ENCODE measurements around the gene SRR. TPM values are rescaled to one million over a fixed set of nuclear protein-coding genes. Genes with fewer than 3 reads are reported as not detected.

The SRR gene
- total and polyA plus RNA-seq, 10 of the 15 experiments (the other 5 are each of a cell fraction or from before 2014, with no cell fraction given): 11.7 to 33.9 (median 20.2) TPM

DNA sequence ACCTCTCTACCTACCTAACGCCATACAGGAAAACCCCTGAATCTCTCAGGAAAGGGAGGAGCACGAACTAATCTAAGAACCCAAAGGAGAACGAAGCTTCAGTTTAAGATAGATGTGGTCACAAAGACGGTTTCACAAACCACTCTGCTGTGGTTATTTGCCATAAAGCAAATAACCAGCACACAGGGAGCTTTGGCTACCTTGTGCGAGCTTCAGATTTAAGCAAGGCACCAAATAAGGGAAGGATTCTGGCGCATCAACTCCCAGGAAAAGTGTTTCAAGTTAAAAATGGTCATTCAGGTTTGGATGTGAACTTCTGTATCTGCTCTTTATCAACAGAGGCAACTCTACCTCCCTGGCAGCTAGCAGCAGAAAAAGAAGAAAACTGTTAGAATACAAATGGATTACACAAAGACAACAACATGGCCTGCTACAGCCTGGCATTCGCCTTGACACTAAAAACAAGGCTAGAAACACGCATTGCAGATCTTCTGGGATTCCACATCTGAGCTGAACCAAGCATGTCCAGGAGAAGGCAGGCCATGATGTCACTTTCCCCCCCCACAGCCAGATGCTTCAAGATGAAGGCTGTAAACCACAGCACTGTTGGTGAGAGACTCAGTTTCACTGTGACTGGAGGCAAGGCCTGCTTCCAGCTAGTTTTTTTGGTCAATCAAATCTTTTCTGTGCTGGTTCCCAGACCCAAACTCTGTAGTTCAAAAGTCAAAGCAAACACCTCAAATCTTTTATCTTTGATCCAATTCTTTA lies 43.8 kb upstream of the SRR start (continued):
- TF ChIP-seq RFX5 (IDR thresholded peaks at IDR 0.05; ENCODE audit: low read depth, low read length) (no peak), NR2F1 (conservative IDR thresholded peaks at IDR 0.05) (no peak; the same call in 1 of the 2 replicates), KDM1A (IDR thresholded peaks at IDR 0.05; ENCODE audit: borderline replicate concordance) (no peak), LARP7 (IDR thresholded peaks at IDR 0.05) (peak; percentile 56; the same call in 1 of the 2 replicates), CBX3 (IDR thresholded peaks at IDR 0.05; ENCODE audit: borderline replicate concordance, low read depth) (no peak), POU2F2 (IDR thresholded peaks at IDR 0.05; ENCODE audit: borderline replicate concordance, low read depth, low read length) (peak; percentile 77; the same call in 1 of the 3 replicates), ZBED1 (IDR thresholded peaks at IDR 0.05; ENCODE audit: borderline replicate concordance) (peak; percentile 77; the same call in 1 of the 2 replicates), MYB (IDR thresholded peaks at IDR 0.05; ENCODE audit: borderline replicate concordance, low read depth, low read length) (no peak), ETV6 (conservative IDR thresholded peaks at IDR 0.05 in 1 of 2, IDR thresholded peaks at IDR 0.05 in 1 of 2; ENCODE audit: borderline replicate concordance in 1 of 2, low read depth in 1 of 2) (peak in 1 of 2 experiments; percentile 63; a peak in 2 of 4 replicates), POLR2AphosphoS5 (IDR thresholded peaks at IDR 0.05; ENCODE audit: low read length) (peak; percentile 78; the same call in 1 of the 2 replicates), CREM (IDR thresholded peaks at IDR 0.05; ENCODE audit: low read depth) (peak; percentile 89), EP300 (IDR thresholded peaks at IDR 0.05; ENCODE audit: borderline replicate concordance in 1 of 2, control insufficient read depth in 1 of 2, low read depth in 2 of 2, low read length in 2 of 2) (peak; percentile 67 to 80), NFYA (IDR thresholded peaks at IDR 0.05; ENCODE audit: borderline replicate concordance, low read depth, low read length) (no peak), FOS (IDR thresholded peaks at IDR 0.05; ENCODE audit: borderline replicate concordance, extremely low read depth, insufficient read length) (no peak), KAT2A (conservative IDR thresholded peaks at IDR 0.05; ENCODE audit: control insufficient read depth, low read depth, low read length) (no peak), PAX5 (IDR thresholded peaks at IDR 0.05; ENCODE audit: borderline replicate concordance, low read depth, low read length) (peak; percentile 75)
- TF ChIP-seq, protein P1, sequence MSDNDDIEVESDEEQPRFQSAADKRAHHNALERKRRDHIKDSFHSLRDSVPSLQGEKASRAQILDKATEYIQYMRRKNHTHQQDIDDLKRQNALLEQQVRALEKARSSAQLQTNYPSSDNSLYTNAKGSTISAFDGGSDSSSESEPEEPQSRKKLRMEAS (IDR thresholded peaks at IDR 0.05; ENCODE audit: low read depth, low read length): no peak
- TF ChIP-seq, protein P2, sequence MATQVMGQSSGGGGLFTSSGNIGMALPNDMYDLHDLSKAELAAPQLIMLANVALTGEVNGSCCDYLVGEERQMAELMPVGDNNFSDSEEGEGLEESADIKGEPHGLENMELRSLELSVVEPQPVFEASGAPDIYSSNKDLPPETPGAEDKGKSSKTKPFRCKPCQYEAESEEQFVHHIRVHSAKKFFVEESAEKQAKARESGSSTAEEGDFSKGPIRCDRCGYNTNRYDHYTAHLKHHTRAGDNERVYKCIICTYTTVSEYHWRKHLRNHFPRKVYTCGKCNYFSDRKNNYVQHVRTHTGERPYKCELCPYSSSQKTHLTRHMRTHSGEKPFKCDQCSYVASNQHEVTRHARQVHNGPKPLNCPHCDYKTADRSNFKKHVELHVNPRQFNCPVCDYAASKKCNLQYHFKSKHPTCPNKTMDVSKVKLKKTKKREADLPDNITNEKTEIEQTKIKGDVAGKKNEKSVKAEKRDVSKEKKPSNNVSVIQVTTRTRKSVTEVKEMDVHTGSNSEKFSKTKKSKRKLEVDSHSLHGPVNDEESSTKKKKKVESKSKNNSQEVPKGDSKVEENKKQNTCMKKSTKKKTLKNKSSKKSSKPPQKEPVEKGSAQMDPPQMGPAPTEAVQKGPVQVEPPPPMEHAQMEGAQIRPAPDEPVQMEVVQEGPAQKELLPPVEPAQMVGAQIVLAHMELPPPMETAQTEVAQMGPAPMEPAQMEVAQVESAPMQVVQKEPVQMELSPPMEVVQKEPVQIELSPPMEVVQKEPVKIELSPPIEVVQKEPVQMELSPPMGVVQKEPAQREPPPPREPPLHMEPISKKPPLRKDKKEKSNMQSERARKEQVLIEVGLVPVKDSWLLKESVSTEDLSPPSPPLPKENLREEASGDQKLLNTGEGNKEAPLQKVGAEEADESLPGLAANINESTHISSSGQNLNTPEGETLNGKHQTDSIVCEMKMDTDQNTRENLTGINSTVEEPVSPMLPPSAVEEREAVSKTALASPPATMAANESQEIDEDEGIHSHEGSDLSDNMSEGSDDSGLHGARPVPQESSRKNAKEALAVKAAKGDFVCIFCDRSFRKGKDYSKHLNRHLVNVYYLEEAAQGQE (IDR thresholded peaks at IDR 0.05; ENCODE audit: low read depth, low read length): no peak
- TF ChIP-seq, protein P3, sequence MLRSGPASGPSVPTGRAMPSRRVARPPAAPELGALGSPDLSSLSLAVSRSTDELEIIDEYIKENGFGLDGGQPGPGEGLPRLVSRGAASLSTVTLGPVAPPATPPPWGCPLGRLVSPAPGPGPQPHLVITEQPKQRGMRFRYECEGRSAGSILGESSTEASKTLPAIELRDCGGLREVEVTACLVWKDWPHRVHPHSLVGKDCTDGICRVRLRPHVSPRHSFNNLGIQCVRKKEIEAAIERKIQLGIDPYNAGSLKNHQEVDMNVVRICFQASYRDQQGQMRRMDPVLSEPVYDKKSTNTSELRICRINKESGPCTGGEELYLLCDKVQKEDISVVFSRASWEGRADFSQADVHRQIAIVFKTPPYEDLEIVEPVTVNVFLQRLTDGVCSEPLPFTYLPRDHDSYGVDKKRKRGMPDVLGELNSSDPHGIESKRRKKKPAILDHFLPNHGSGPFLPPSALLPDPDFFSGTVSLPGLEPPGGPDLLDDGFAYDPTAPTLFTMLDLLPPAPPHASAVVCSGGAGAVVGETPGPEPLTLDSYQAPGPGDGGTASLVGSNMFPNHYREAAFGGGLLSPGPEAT (IDR thresholded peaks at IDR 0.05; ENCODE audit: low read depth): peak; percentile 83
- TF ChIP-seq, protein P4, sequence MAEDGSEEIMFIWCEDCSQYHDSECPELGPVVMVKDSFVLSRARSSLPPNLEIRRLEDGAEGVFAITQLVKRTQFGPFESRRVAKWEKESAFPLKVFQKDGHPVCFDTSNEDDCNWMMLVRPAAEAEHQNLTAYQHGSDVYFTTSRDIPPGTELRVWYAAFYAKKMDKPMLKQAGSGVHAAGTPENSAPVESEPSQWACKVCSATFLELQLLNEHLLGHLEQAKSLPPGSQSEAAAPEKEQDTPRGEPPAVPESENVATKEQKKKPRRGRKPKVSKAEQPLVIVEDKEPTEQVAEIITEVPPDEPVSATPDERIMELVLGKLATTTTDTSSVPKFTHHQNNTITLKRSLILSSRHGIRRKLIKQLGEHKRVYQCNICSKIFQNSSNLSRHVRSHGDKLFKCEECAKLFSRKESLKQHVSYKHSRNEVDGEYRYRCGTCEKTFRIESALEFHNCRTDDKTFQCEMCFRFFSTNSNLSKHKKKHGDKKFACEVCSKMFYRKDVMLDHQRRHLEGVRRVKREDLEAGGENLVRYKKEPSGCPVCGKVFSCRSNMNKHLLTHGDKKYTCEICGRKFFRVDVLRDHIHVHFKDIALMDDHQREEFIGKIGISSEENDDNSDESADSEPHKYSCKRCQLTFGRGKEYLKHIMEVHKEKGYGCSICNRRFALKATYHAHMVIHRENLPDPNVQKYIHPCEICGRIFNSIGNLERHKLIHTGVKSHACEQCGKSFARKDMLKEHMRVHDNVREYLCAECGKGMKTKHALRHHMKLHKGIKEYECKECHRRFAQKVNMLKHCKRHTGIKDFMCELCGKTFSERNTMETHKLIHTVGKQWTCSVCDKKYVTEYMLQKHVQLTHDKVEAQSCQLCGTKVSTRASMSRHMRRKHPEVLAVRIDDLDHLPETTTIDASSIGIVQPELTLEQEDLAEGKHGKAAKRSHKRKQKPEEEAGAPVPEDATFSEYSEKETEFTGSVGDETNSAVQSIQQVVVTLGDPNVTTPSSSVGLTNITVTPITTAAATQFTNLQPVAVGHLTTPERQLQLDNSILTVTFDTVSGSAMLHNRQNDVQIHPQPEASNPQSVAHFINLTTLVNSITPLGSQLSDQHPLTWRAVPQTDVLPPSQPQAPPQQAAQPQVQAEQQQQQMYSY (CRISPR knock-in tag; IDR thresholded peaks at IDR 0.05): no peak
